Naive B cell (primary cell): ENCODE measurements around the gene ZBTB47. TPM values are rescaled to one million over a fixed set of nuclear protein-coding genes. Genes with fewer than 3 reads are reported as not detected.
A peak's percentile ranks its signal among the peaks of the same experiment; 100 is the strongest.

Source experiments
- ATAC-seq, 2 donors: fragments of 150-1000 bp; cut with Tn5 transposase; 2 replicates each; pipeline ENCODE4 v1.10.0; 2021; ENCODE audit warnings: low read depth in 2 of 2, mild to moderate bottlenecking in 2 of 2, moderate library complexity in 2 of 2
- DNase-seq: peaks from one replicate; pipeline ENCODE4 v3.0.0; 2022
- H3K27ac Mint-ChIP-seq, 6 donors: one replicate each; pipeline ENCODE4 v1.8.0; 2020 to 2022; ENCODE audit warnings: mild to moderate bottlenecking in 6 of 6, mixed read lengths in 6 of 6, moderate library complexity in 5 of 6, inconsistent platforms in 2 of 6
- H3K27me3 Mint-ChIP-seq, 3 donors: one replicate each; pipeline ENCODE4 v1.8.0; 2021 to 2022; ENCODE audit warnings: mixed read lengths in 3 of 3, mild to moderate bottlenecking in 1 of 3
- H3K36me3 Mint-ChIP-seq, 2 donors: one replicate each; pipeline ENCODE4 v1.8.0; 2020 to 2022; ENCODE audit warnings: mixed read lengths in 2 of 2, inconsistent platforms in 1 of 2, mild to moderate bottlenecking in 1 of 2
- H3K4me1 Mint-ChIP-seq, 3 donors: one replicate each; pipeline ENCODE4 v1.8.0; 2020 to 2022; ENCODE audit warnings: mixed read lengths in 3 of 3, inconsistent platforms in 1 of 3, mild to moderate bottlenecking in 1 of 3, moderate library complexity in 1 of 3
- H3K4me3 Mint-ChIP-seq, 8 donors: one replicate each; pipeline ENCODE4 v1.8.0; 2020 to 2022; ENCODE audit warnings: mild to moderate bottlenecking in 8 of 8, mixed read lengths in 8 of 8, moderate library complexity in 8 of 8, inconsistent platforms in 2 of 8
- H3K9me3 Mint-ChIP-seq, 7 donors: one replicate each; pipeline ENCODE4 v1.8.0; 2020 to 2022; ENCODE audit warnings: mixed read lengths in 7 of 7, mild to moderate bottlenecking in 5 of 7, inconsistent platforms in 2 of 7, moderate library complexity in 1 of 7
- polyA plus RNA-seq, 6 donors: library from polyadenylated mRNA; unstranded; fragments of 300-500 nt; fragmentation: Illumina TruSeq; gene quantifications; one replicate each; pipeline ENCODE4 v1.2.3, GENCODE V29; 2021; ENCODE audit warnings: low read depth in 6 of 6

Gene ZBTB47
- polyA plus RNA-seq: not detected

DNA sequence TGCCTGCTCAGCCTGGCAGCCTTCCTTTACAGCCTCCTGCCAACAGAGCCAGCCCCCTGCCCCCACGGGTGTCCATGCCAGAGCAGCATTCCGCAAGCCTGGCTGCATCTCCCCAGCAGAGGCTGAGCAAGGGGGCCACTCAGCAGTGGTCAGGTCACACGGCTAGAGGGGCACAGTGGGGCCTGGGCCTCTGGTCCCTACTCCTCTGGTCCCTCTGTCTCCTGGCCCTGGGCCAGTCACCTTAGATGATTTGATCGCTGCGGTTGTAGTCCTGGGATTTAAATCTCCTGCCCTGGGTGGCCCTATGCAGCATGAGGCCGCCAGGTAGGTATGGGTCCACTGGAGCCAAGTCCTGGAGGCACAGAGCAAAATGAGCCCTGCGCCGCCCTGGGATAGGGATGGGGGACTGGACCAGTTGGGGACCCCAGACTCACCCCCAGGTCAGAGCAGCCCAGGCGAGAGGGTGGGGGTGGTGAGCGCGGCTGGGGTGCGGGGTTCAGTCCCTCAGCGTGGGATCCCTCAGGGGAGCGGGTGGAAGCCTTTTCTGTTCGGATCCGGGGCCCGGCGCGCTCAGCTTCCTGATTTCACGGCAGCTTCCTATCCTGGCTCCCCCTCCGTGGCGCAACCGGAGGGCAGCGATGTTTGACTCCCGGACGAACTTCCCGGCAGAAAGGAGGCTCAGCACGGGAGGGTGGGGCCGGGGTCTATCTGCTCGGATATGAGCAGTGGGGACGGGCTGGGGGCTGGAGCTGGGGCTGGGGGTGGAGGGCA lies at the start of gene ZBTB47:
Gene ZBTB47, plus strand, starts transcription at position 138 of the 771 bp plus-strand sequence. CDS start 4,659 bp downstream, outside the sequence.
- DNase-seq: no peak
- H3K9me3 Mint-ChIP-seq: peaks cover 0 to 2% (median 0%) of the 10 kb centered on the region in 7 donors

DNA sequence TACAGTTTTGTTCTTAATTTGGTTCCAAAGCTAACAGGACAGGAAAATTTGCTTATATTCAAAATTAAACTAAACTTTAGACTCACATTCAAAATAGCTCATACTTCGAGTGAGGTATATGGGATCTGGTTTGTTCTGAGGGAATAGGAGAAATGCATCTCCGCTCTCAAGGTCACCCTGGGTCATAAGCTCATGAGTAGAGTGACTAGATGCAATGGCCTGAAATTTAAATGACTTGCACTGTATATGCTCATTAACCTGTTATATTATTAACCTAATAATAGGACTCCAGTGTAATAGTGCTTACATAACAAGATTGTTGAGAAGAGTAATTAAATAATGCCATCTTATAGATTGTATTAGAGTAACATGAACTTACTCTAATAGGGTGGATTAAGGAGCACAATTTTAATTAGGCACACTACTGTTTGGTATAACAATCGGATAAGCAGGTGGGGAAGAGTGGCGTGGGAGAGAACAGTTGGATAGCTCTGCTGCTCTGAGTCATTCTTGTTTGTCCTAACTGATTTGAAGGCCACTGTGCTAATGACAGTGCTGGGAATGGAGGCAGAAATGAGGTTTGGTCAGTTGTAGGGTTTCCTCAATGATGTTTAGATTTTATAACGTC lies 47.8 kb upstream of the ZBTB47 start:
- Mint-ChIP-seq H3K9me3 (peaks cover 0 to 10% (median 3%) of the 10 kb centered on the region in 7 donors), H3K36me3 (peaks cover 0 to 9% of the 10 kb centered on the region in 2 donors), H3K27me3 (no peaks in the 10 kb centered on the region), H3K4me1 (peaks cover 30 to 47% (median 43%) of the 10 kb centered on the region in 3 donors), H3K4me3 (peak overlapping the region in 1 of 8 donors; percentile 5), H3K27ac (peak overlapping the region in 2 of 6 donors; percentile 11 to 35)
- ATAC-seq (no peak), DNase-seq (no peak)

More for the DNA sequence above, at the start of gene ZBTB47:
- peaks cover 0 to 9% of the 10 kb centered on the region in 2 donors for H3K36me3 Mint-ChIP-seq
- H3K4me1 Mint-ChIP-seq: peaks cover 22 to 25% (median 24%) of the 10 kb centered on the region in 3 donors
- H3K4me3 Mint-ChIP-seq: peak within 1 kb of the TSS; percentile 67 to 93 (median 89)
- peak; percentile 13 to 35 for ATAC-seq
- peak within 1 kb of the TSS in 5 of 6 donors; percentile 40 to 87 (median 80) for H3K27ac Mint-ChIP-seq
- peaks cover 0 to 24% (median 17%) of the 10 kb centered on the region in 3 donors for H3K27me3 Mint-ChIP-seq

- Mint-ChIP-seq H3K27ac (peak overlapping the region in 2 of 6 donors; percentile 30 to 82), H3K36me3 (peaks cover 0 to 9% of the 10 kb centered on the region in 2 donors)
Measured at GRCh38 chr3:42608581-42608980, 44.9 kb upstream of the ZBTB47 start.

DNA sequence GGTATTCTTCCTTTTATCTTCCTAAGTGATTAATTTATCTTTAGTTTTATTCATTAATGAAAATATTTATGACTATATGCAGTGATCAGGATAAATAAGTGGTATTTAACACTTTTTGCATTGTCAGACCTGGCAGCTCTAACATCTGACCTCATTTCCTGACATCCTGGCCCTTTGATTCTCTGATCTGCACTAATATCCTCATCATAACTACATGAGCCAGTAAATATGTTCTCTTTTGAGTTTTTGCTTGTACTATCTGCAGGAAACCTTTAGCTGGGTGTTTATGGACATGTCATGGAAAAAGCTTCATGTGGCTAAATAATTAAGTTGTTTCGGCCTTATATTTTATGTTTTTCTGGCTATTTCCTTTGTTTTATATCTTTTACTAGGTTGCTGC lies 42.5 kb upstream of the ZBTB47 start:
- DNase-seq: no peak
- no peak overlapping the region for H3K4me3 Mint-ChIP-seq
- no peak for ATAC-seq
- no peaks in the 10 kb centered on the region for H3K27me3 Mint-ChIP-seq
- H3K4me1 Mint-ChIP-seq: peaks cover 23 to 39% (median 35%) of the 10 kb centered on the region in 3 donors
- H3K27ac Mint-ChIP-seq: no peak overlapping the region
- H3K9me3 Mint-ChIP-seq: no peaks in the 10 kb centered on the region
- peaks cover 0 to 5% of the 10 kb centered on the region in 2 donors for H3K36me3 Mint-ChIP-seq

More at GRCh38 chr3:42608581-42608980, 44.9 kb upstream of the ZBTB47 start:
- Mint-ChIP-seq H3K27me3 (no peaks in the 10 kb centered on the region), H3K4me3 (no peak overlapping the region), H3K9me3 (peaks cover 0 to 10% (median 3%) of the 10 kb centered on the region in 7 donors), H3K4me1 (peaks cover 29 to 49% (median 48%) of the 10 kb centered on the region in 3 donors)
- DNase-seq: no peak
- no peak for ATAC-seq

DNA sequence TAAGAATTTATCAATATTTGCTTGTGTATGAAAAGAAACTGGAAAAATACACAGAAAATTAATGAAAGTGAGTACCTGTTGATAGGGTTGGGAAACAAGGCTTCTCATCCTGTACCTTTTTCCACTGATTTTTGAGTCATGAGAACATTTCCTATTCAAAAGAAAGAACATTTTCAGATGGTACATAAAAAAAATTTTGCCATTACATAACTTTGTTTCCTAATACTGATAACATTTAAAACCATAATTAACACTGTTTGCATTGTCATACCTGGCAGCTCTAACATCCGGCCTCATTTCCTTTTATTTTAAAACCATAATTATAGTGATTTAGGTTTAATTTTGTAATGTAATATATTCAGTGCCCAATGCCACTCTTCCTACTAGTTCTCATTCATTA lies 41.3 kb upstream of the ZBTB47 start:
- no peaks in the 10 kb centered on the region for H3K27me3 Mint-ChIP-seq
- peak overlapping the region in 1 of 8 donors; percentile 35 for H3K4me3 Mint-ChIP-seq
- H3K4me1 Mint-ChIP-seq: peaks cover 23 to 37% (median 33%) of the 10 kb centered on the region in 3 donors
- ATAC-seq: no peak
- no peaks in the 10 kb centered on the region for H3K9me3 Mint-ChIP-seq
- H3K27ac Mint-ChIP-seq: peak overlapping the region in 3 of 6 donors; percentile 17 to 49 (median 45)
- peaks cover 0 to 5% of the 10 kb centered on the region in 2 donors for H3K36me3 Mint-ChIP-seq
- no peak for DNase-seq

DNA sequence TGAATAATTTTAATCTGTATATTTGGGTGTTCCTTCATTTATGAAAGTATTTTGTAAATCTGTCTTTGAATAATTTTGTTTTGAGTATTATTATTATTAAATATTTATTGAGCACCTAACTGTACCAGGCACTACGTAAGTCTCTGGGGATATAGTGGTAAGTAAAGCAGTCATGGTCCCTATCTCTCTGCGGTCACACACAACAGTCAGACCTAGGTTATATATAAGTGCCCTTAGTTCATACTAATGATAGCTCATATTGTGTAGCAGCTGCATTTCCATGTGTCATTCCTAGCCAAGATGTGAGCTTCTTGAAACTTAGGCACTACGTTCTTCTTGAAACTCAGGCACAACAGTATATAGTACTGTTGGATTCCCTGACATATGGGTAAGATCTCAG lies 40.6 kb upstream of the ZBTB47 start:
- no peak overlapping the region for H3K4me3 Mint-ChIP-seq
- H3K27ac Mint-ChIP-seq: peak overlapping the region in 3 of 6 donors; percentile 0 to 17 (median 12)
- DNase-seq (no peak), ATAC-seq (peak; percentile 39 to 69)
- H3K36me3 Mint-ChIP-seq: no peaks in the 10 kb centered on the region
- peaks cover 19 to 36% (median 32%) of the 10 kb centered on the region in 3 donors for H3K4me1 Mint-ChIP-seq
- no peaks in the 10 kb centered on the region for H3K9me3 Mint-ChIP-seq
- H3K27me3 Mint-ChIP-seq: no peaks in the 10 kb centered on the region

GRCh38 chr3:42613462-42613861 lies 40.0 kb upstream of the ZBTB47 start:
- Mint-ChIP-seq H3K4me1 (peaks cover 19 to 32% (median 31%) of the 10 kb centered on the region in 3 donors), H3K36me3 (no peaks in the 10 kb centered on the region), H3K4me3 (peak overlapping the region in 2 of 8 donors; percentile 4 to 6), H3K27ac (peak overlapping the region in 5 of 6 donors; percentile 0 to 18 (median 12)), H3K9me3 (no peaks in the 10 kb centered on the region), H3K27me3 (no peaks in the 10 kb centered on the region)
- peak in 1 of 2 donors; percentile 44 for ATAC-seq
- no peak for DNase-seq

- H3K9me3 Mint-ChIP-seq: no peaks in the 10 kb centered on the region
- H3K27ac Mint-ChIP-seq: peak overlapping the region in 2 of 6 donors; percentile 28 to 60
- H3K36me3 Mint-ChIP-seq: peaks cover 17 to 35% of the 10 kb centered on the region in 2 donors
- ATAC-seq: no peak
- H3K4me3 Mint-ChIP-seq: no peak overlapping the region
- no peaks in the 10 kb centered on the region for H3K27me3 Mint-ChIP-seq
- peaks cover 0 to 6% (median 0%) of the 10 kb centered on the region in 3 donors for H3K4me1 Mint-ChIP-seq
- DNase-seq: no peak
Measured at GRCh38 chr3:42631620-42632019, 21.9 kb upstream of the ZBTB47 start.

- peaks cover 17 to 35% of the 10 kb centered on the region in 2 donors for H3K36me3 Mint-ChIP-seq
- no peaks in the 10 kb centered on the region for H3K27me3 Mint-ChIP-seq
- H3K9me3 Mint-ChIP-seq: no peaks in the 10 kb centered on the region
- peak overlapping the region in 2 of 6 donors; percentile 22 to 76 for H3K27ac Mint-ChIP-seq
- no peak overlapping the region for H3K4me3 Mint-ChIP-seq
- DNase-seq: no peak
- ATAC-seq: no peak
- H3K4me1 Mint-ChIP-seq: peaks cover 0 to 6% (median 0%) of the 10 kb centered on the region in 3 donors
Measured at GRCh38 chr3:42632146-42632545, 21.4 kb upstream of the ZBTB47 start.

GRCh38 chr3:42633544-42633943 lies 20.0 kb upstream of the ZBTB47 start:
- peaks cover 17 to 32% of the 10 kb centered on the region in 2 donors for H3K36me3 Mint-ChIP-seq
- no peaks in the 10 kb centered on the region for H3K9me3 Mint-ChIP-seq
- H3K4me1 Mint-ChIP-seq: peaks cover 0 to 6% (median 0%) of the 10 kb centered on the region in 3 donors
- no peak for ATAC-seq
- no peak overlapping the region for H3K4me3 Mint-ChIP-seq
- no peak for DNase-seq
- H3K27me3 Mint-ChIP-seq: no peaks in the 10 kb centered on the region
- no peak overlapping the region for H3K27ac Mint-ChIP-seq

DNA sequence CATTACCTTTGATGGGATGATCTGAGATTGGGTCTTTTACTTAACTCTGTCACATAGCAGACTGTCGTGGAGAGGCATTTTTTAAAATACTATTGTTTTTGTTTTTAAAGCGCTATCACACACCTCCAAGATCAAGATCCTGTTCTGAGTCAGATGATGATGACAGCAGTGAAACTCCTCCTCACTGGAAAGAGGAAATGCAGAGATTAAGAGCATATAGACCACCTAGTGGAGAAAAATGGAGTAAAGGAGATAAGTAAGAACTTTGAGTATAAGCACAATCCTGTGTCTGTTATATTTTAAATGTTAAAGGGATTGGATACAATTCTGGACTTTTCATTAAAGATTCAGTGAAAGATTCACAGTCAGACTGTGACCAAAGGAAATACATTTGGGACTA lies 18.4 kb upstream of the ZBTB47 start:
- Mint-ChIP-seq H3K9me3 (no peaks in the 10 kb centered on the region), H3K4me1 (peaks cover 0 to 2% (median 0%) of the 10 kb centered on the region in 3 donors), H3K36me3 (peaks cover 17 to 32% of the 10 kb centered on the region in 2 donors), H3K4me3 (no peak overlapping the region), H3K27ac (peak overlapping the region in 4 of 6 donors; percentile 4 to 44 (median 14)), H3K27me3 (no peaks in the 10 kb centered on the region)
- peak; percentile 89 to 98 for ATAC-seq
- peak; percentile 31 for DNase-seq

DNA sequence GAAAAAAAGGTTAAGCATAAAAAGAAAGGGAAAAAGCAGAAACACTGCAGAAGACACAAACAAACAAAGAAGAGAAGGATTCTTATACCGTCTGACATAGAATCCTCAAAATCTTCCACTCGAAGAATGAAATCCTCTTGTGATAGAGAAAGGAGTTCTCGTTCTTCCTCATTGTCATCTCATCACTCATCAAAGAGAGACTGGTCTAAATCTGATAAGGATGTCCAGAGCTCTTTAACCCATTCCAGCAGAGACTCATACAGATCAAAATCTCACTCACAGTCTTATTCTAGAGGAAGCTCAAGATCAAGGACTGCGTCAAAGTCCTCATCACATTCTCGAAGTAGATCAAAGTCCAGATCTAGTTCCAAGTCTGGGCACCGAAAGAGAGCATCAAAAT lies 16.5 kb upstream of the ZBTB47 start:
- Mint-ChIP-seq H3K27me3 (no peaks in the 10 kb centered on the region), H3K9me3 (no peaks in the 10 kb centered on the region), H3K4me1 (no peaks in the 10 kb centered on the region), H3K36me3 (peaks cover 22 to 23% of the 10 kb centered on the region in 2 donors), H3K27ac (no peak overlapping the region), H3K4me3 (no peak overlapping the region)
- DNase-seq: no peak
- ATAC-seq: no peak

GRCh38 chr3:42638339-42638842 lies 15.1 kb upstream of the ZBTB47 start:
- no peaks in the 10 kb centered on the region for H3K4me1 Mint-ChIP-seq
- no peak for DNase-seq
- no peak overlapping the region for H3K27ac Mint-ChIP-seq
- H3K9me3 Mint-ChIP-seq: no peaks in the 10 kb centered on the region
- H3K36me3 Mint-ChIP-seq: peaks cover 21 to 25% of the 10 kb centered on the region in 2 donors
- no peak for ATAC-seq
- H3K4me3 Mint-ChIP-seq: no peak overlapping the region
- H3K27me3 Mint-ChIP-seq: no peaks in the 10 kb centered on the region
